Thoracic aorta (tissue), 2 donors: ENCODE data around the gene CCDC88C. TPM values are rescaled to one million over a fixed set of nuclear protein-coding genes. Genes with fewer than 3 reads are reported as not detected.

Experiments
- ATAC-seq: fragments of 150-250 bp; one replicate; pipeline ENCODE4 v1.8.0; 2017; ENCODE audit warnings: low read depth; ENCODE audit not compliant: insufficient number of reproducible peaks, low FRiP score
- DNase-seq: peaks from one replicate; pipeline ENCODE4 v3.0.0-alpha.2; 2020; ENCODE audit warnings: low spot score
- H3K27ac ChIP-seq, 2 donors: fragments of 200-600 bp; sonication (generic); 1 replicate in 1 of 2; 2 replicates in 1 of 2; pipeline ENCODE4 v1.5.1; 2016; ENCODE audit warnings: mild to moderate bottlenecking in 2 of 2, moderate library complexity in 2 of 2
- H3K27me3 ChIP-seq: fragments of 200-600 bp; sonication (generic); replicated peaks from 2 replicates; pipeline ENCODE4 v1.6.0; 2016; ENCODE audit warnings: mild to moderate bottlenecking; ENCODE audit not compliant: insufficient read depth
- H3K36me3 ChIP-seq: fragments of 200-600 bp; sonication (generic); one replicate; pipeline ENCODE4 v1.5.1; 2016
- H3K4me1 ChIP-seq, 2 donors: fragments of 200-600 bp; sonication (generic); 1 replicate in 1 of 2; 2 replicates in 1 of 2; pipeline versions ENCODE4 v1.5.1 to v1.6.0; 2016; ENCODE audit warnings: low read depth in 2 of 2, mild to moderate bottlenecking in 1 of 2; ENCODE audit not compliant: control insufficient read depth in 1 of 2
- H3K4me3 ChIP-seq: fragments of 200-600 bp; sonication (generic); 2 replicates; pipeline ENCODE4 v1.5.1; 2016; ENCODE audit warnings: mild to moderate bottlenecking
- H3K9me3 ChIP-seq: fragments of 200-600 bp; sonication (generic); 2 replicates; pipeline ENCODE4 v1.5.1; 2016
- total RNA-seq, 2 donors: library from RNA; depleted of rRNA; stranded (reverse); fragments of >200 nt; gene quantifications; one replicate each; pipeline versions ENCODE4 v1.1.0 to v1.2.3, GENCODE V29; 2016
- TF ChIP-seq, protein P1 (sequence below): fragments of 200-600 bp; sonication (generic); IDR thresholded peaks from one replicate; pipeline ENCODE4 v1.5.1; 2019; ENCODE audit warnings: antibody characterized with exemption

Gene CCDC88C
- total RNA-seq, 2 donors from 2014 or later, result 3.7 to 11.5 TPM

DNA sequence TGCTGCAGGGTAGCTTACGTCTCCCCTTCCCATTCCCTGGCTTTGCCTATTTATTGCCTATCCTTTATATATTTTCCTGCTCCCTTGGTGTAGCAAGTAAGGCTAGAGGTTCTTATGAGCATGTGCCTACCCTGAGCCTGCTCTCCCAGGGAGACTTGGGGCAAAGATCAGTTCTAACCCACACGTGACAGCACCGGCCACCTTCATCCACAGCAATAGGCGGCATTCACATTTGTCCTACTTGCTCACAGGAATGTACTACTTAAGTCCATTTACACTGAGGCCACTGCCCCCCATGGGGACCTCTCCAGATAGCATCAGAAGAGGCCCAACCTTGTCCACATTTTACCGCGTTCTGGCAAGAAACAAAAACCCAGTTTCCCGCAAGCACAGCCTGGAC is 181.8 kb downstream of the CCDC88C start:
- no peak overlapping the region for H3K4me3 ChIP-seq
- H3K27me3 ChIP-seq, result no peaks in the 10 kb centered on the region
- no peaks in the 10 kb centered on the region for H3K9me3 ChIP-seq
- ATAC-seq (no peak), DNase-seq (no peak)
- H3K36me3 ChIP-seq, result no peaks in the 10 kb centered on the region
- H3K27ac ChIP-seq, result no peak overlapping the region
- TF ChIP-seq, protein P1, sequence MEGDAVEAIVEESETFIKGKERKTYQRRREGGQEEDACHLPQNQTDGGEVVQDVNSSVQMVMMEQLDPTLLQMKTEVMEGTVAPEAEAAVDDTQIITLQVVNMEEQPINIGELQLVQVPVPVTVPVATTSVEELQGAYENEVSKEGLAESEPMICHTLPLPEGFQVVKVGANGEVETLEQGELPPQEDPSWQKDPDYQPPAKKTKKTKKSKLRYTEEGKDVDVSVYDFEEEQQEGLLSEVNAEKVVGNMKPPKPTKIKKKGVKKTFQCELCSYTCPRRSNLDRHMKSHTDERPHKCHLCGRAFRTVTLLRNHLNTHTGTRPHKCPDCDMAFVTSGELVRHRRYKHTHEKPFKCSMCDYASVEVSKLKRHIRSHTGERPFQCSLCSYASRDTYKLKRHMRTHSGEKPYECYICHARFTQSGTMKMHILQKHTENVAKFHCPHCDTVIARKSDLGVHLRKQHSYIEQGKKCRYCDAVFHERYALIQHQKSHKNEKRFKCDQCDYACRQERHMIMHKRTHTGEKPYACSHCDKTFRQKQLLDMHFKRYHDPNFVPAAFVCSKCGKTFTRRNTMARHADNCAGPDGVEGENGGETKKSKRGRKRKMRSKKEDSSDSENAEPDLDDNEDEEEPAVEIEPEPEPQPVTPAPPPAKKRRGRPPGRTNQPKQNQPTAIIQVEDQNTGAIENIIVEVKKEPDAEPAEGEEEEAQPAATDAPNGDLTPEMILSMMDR, result no peak
- no peaks in the 10 kb centered on the region for H3K4me1 ChIP-seq

DNA sequence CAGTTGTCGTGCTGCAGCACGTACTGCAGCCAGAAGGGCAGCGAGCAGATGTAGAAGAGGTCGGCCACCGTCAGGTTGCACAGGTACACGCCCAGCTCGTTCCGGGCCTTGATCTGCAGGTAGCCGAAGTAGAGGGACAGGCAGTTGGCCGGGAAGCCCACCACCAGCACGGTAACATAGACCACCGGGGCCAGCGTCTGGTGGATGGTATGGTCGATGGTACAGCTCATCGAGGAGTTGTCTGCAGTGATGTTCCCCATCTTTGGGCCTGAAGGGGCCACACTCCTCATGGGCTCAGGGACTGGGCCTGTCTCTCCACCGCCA is 182.9 kb downstream of the CCDC88C start:
- Histone ChIP-seq H3K27me3 (no peaks in the 10 kb centered on the region), H3K27ac (no peak overlapping the region), H3K36me3 (no peaks in the 10 kb centered on the region), H3K4me3 (no peak overlapping the region), H3K9me3 (no peaks in the 10 kb centered on the region), H3K4me1 (no peaks in the 10 kb centered on the region)
- TF ChIP-seq, protein P1, result no peak
- DNase-seq (no peak), ATAC-seq (no peak)

DNA sequence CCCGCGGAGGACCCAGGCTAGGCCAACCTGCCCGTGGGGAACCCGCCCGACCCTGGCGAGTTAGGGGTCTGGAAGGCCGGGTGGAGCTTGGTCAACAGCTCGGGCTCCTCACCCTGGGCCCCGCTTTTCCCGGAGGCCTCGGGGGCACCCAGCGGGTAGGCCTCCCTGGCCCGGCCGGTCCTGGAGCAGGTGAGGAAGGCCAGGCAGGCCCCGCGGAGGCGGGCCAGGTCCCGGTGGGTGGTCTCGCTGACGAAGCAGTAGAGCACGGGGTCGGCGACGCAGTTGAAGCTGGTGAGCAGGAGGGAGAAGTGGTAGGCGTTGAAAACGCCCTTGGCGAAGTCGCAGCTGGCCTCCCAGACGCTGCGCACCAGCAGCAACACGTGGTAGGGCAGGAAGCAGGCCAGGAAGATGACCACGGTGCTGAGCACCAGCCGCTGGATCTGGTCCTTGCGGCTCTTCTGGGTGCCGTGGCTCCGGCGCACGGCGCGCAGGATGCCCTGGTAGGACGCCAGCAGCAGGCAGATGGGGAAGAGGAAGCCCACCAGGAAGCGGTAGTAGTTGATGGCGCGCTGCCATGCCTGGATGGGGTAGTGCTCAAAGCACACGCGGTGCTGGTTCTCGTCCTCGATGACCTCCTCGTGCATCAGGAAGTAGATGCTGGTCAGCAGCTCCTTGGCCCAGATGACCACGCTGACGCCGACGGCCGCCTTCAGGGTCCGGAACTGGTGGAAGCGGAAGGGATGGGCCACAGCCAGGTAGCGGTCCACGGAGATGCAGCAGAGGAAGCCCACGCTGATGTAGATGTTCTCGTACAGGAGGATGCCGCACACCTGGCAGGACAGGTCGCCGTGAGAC is 183.5 kb downstream of the CCDC88C start:
- Histone ChIP-seq H3K4me1 (no peaks in the 10 kb centered on the region), H3K27ac (no peak overlapping the region), H3K36me3 (no peaks in the 10 kb centered on the region), H3K9me3 (no peaks in the 10 kb centered on the region), H3K27me3 (no peaks in the 10 kb centered on the region), H3K4me3 (no peak overlapping the region)
- no peak for DNase-seq
- TF ChIP-seq, protein P1, result no peak
- ATAC-seq, result no peak

DNA sequence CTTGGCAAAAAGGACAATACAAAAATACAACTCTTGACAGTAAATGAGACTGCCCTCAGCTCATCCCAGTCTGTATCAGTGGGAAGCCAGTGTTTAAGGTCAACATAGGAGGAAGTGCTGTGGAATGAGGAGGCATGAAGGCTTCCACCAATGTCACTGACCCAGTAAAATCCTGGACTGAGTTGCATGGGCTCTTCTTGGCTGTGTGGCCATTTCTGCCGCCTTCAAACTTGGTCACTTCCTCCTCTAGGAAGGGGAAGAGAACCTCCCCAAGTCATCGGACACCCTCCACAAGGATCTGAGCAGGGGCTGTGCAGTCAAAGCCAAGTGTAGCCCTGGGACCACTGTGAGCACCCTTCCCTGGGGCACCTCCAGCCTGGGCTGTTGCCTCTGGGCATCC is 185.0 kb downstream of the CCDC88C start:
- ATAC-seq, result no peak
- TF ChIP-seq, protein P1, result no peak

DNA sequence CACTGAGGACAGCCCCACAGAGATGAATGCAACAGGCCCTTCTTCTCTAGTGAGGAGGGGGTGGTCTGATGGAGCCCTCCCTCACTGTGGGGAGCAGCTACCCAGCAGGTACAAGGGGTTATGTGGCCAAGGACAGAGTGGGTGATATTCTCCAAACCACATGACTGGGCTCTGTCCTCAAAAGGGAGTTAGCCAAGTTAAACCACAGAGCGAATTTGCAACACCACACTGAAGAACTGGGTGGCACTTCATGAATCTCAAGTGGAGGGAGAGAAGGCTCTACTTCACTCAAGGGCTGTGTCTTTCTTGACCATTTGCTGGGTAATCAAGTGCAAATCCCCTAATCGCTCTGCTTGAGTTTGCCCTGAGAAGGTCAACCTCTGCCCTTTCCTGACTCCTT is 185.6 kb downstream of the CCDC88C start:
- Histone ChIP-seq H3K4me3 (no peak overlapping the region), H3K27ac (no peak overlapping the region), H3K9me3 (no peaks in the 10 kb centered on the region), H3K36me3 (no peaks in the 10 kb centered on the region), H3K4me1 (no peaks in the 10 kb centered on the region), H3K27me3 (no peaks in the 10 kb centered on the region)
- TF ChIP-seq, protein P1, result no peak
- ATAC-seq (no peak), DNase-seq (no peak)

More for the DNA sequence above, 185.0 kb downstream of the CCDC88C start:
- no peaks in the 10 kb centered on the region for H3K27me3 ChIP-seq
- no peaks in the 10 kb centered on the region for H3K4me1 ChIP-seq
- no peaks in the 10 kb centered on the region for H3K9me3 ChIP-seq
- no peak for DNase-seq
- no peak overlapping the region for H3K4me3 ChIP-seq
- no peaks in the 10 kb centered on the region for H3K36me3 ChIP-seq
- no peak overlapping the region for H3K27ac ChIP-seq
